Immature natural killer cell (primary cell): ENCODE measurements around the gene CELF3. TPM values are rescaled to one million over a fixed set of nuclear protein-coding genes. Genes with fewer than 3 reads are reported as not detected.

Experiments used
- DNase-seq, 3 donors: peaks; one replicate each; pipeline ENCODE4 v3.0.0; 2022; ENCODE audit warnings: mixed read lengths in 1 of 3
- H3K27ac Mint-ChIP-seq, 6 donors: one replicate each; pipeline ENCODE4 v1.8.0; 2020; ENCODE audit warnings: mixed read lengths in 6 of 6, mild to moderate bottlenecking in 5 of 6, inconsistent platforms in 4 of 6, moderate library complexity in 3 of 6
- H3K27me3 Mint-ChIP-seq, 3 donors: one replicate each; pipeline ENCODE4 v1.8.0; 2020 to 2021; ENCODE audit warnings: low read depth in 3 of 3, mild to moderate bottlenecking in 3 of 3, mixed read lengths in 3 of 3, moderate library complexity in 3 of 3, inconsistent platforms in 1 of 3
- H3K36me3 Mint-ChIP-seq, 3 donors: one replicate each; pipeline ENCODE4 v1.8.0; 2020; ENCODE audit warnings: mixed read lengths in 3 of 3, inconsistent platforms in 2 of 3, mild to moderate bottlenecking in 2 of 3
- H3K4me1 Mint-ChIP-seq, 2 donors: one replicate each; pipeline ENCODE4 v1.8.0; 2020; ENCODE audit warnings: inconsistent platforms in 2 of 2, mild to moderate bottlenecking in 2 of 2, mixed read lengths in 2 of 2, moderate library complexity in 1 of 2
- H3K4me3 Mint-ChIP-seq, 5 donors: one replicate each; pipeline ENCODE4 v1.8.0; 2020; ENCODE audit warnings: mild to moderate bottlenecking in 5 of 5, mixed read lengths in 5 of 5, inconsistent platforms in 3 of 5, moderate library complexity in 3 of 5
- H3K9me3 Mint-ChIP-seq, 6 donors: one replicate each; pipeline ENCODE4 v1.8.0; 2020; ENCODE audit warnings: mild to moderate bottlenecking in 6 of 6, mixed read lengths in 6 of 6, inconsistent platforms in 4 of 6, moderate library complexity in 3 of 6
- polyA plus RNA-seq, 3 donors: library from polyadenylated mRNA; unstranded; fragments of 300-500 nt; fragmentation: Illumina TruSeq; gene quantifications; one replicate each; pipeline ENCODE4 v1.2.3, GENCODE V29; 2021

The CELF3 gene
- polyA plus RNA-seq, 3 donors from 2014 or later: not detected

- H3K4me1 Mint-ChIP-seq: no peaks in the 10 kb centered on the region
- H3K27me3 Mint-ChIP-seq: peaks cover 3 to 12% (median 3%) of the 10 kb centered on the region in 3 donors
- no peaks in the 10 kb centered on the region for H3K9me3 Mint-ChIP-seq
- no peak for DNase-seq
- H3K4me3 Mint-ChIP-seq: no peak overlapping the region
- H3K27ac Mint-ChIP-seq: no peak overlapping the region
- no peaks in the 10 kb centered on the region for H3K36me3 Mint-ChIP-seq
These were observed 13.3 kb upstream of the CELF3 start for GRCh38 chr1:151729966-151730291.

- peaks cover 3 to 12% (median 3%) of the 10 kb centered on the region in 3 donors for H3K27me3 Mint-ChIP-seq
- H3K36me3 Mint-ChIP-seq: no peaks in the 10 kb centered on the region
- no peak for DNase-seq
- H3K9me3 Mint-ChIP-seq: no peaks in the 10 kb centered on the region
- H3K4me3 Mint-ChIP-seq: no peak overlapping the region
- H3K27ac Mint-ChIP-seq: no peak overlapping the region
- no peaks in the 10 kb centered on the region for H3K4me1 Mint-ChIP-seq
These were observed 12.8 kb upstream of the CELF3 start for GRCh38 chr1:151729157-151729965.

- H3K4me3 Mint-ChIP-seq: no peak overlapping the region
- H3K27ac Mint-ChIP-seq: no peak overlapping the region
- peaks cover 3 to 12% (median 3%) of the 10 kb centered on the region in 3 donors for H3K27me3 Mint-ChIP-seq
- DNase-seq: no peak
- H3K36me3 Mint-ChIP-seq: no peaks in the 10 kb centered on the region
- no peaks in the 10 kb centered on the region for H3K9me3 Mint-ChIP-seq
- no peaks in the 10 kb centered on the region for H3K4me1 Mint-ChIP-seq
These were observed 11.8 kb upstream of the CELF3 start for GRCh38 chr1:151728151-151729054.

DNA sequence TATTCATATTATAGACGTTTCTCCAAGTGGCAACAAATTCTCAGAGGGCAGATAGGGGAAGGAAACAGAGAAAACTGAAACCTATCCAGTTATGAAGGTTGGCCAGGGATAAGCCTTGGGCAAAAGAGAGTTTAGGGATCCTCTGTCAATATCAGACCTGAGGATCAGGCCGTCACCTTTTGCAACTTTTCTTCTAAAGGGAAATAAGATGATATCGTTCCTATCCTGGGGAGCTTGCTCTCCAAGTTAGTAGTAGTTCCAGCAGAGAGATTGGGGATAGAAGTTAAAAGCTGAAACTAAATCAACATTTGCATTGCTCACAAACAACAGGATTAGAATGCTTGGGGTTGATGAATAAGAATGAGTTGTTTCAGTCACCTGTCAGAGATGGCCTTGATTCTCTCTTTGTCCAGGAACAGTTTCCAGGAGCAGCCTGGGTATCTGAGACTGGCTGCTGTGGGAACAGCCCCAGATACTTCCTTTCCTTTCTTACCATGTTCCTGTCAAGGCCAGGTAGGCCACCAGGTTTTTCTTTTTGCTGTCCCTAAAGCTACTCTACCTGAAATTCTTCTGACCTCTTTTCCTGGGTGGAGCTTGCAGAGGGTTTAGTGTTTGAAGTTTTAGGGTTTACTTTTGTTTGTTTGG is 7.2 kb upstream of the CELF3 start:
- no peaks in the 10 kb centered on the region for H3K9me3 Mint-ChIP-seq
- H3K36me3 Mint-ChIP-seq: no peaks in the 10 kb centered on the region
- no peak overlapping the region for H3K4me3 Mint-ChIP-seq
- peaks cover 5 to 18% (median 7%) of the 10 kb centered on the region in 3 donors for H3K27me3 Mint-ChIP-seq
- no peak for DNase-seq
- no peak overlapping the region for H3K27ac Mint-ChIP-seq
- H3K4me1 Mint-ChIP-seq: peaks cover 20 to 32% of the 10 kb centered on the region in 2 donors

GRCh38 chr1:151721788-151722510 is 5.3 kb upstream of the CELF3 start:
- Mint-ChIP-seq H3K4me1 (peaks cover 24 to 42% of the 10 kb centered on the region in 2 donors), H3K27me3 (peaks cover 12 to 29% (median 15%) of the 10 kb centered on the region in 3 donors), H3K27ac (peak overlapping the region in 1 of 6 donors; percentile 48), H3K36me3 (no peaks in the 10 kb centered on the region), H3K4me3 (peak overlapping the region; percentile 61 to 80 (median 78)), H3K9me3 (peaks cover 0 to 2% (median 0%) of the 10 kb centered on the region in 6 donors)
- no peak for DNase-seq

GRCh38 chr1:151720974-151721787 is 4.6 kb upstream of the CELF3 start, which contains the start of gene RIIAD1:
RIIAD1 (plus strand) TSS chr1:151721522; CDS start chr1:151721537, 15 bp downstream.
- H3K9me3 Mint-ChIP-seq: peaks cover 0 to 2% (median 0%) of the 10 kb centered on the region in 6 donors
- H3K27me3 Mint-ChIP-seq: peaks cover 14 to 29% (median 15%) of the 10 kb centered on the region in 3 donors
- H3K27ac Mint-ChIP-seq: peak within 1 kb of the TSS; percentile 23 to 87 (median 74)
- H3K36me3 Mint-ChIP-seq: no peaks in the 10 kb centered on the region
- H3K4me3 Mint-ChIP-seq: peak within 1 kb of the TSS; percentile 73 to 88 (median 84)
- H3K4me1 Mint-ChIP-seq: peaks cover 27 to 45% of the 10 kb centered on the region in 2 donors
- DNase-seq: peak; percentile 24 to 43 (median 40)

- H3K4me1 Mint-ChIP-seq: peaks cover 28 to 45% of the 10 kb centered on the region in 2 donors
- peak overlapping the region; percentile 73 to 88 (median 84) for H3K4me3 Mint-ChIP-seq
- peaks cover 15 to 24% (median 16%) of the 10 kb centered on the region in 3 donors for H3K27me3 Mint-ChIP-seq
- H3K36me3 Mint-ChIP-seq: no peaks in the 10 kb centered on the region
- peak overlapping the region; percentile 23 to 87 (median 74) for H3K27ac Mint-ChIP-seq
- peak in 2 of 3 donors; percentile 10 to 14 for DNase-seq
- H3K9me3 Mint-ChIP-seq: peaks cover 0 to 2% (median 0%) of the 10 kb centered on the region in 6 donors
These were observed 4.0 kb upstream of the CELF3 start for GRCh38 chr1:151720554-151720953.

- Mint-ChIP-seq H3K27me3 (peaks cover 14 to 22% (median 20%) of the 10 kb centered on the region in 3 donors), H3K27ac (peak overlapping the region in 3 of 6 donors; percentile 38 to 87 (median 64)), H3K36me3 (no peaks in the 10 kb centered on the region), H3K4me1 (peaks cover 31 to 45% of the 10 kb centered on the region in 2 donors), H3K4me3 (peak overlapping the region; percentile 70 to 88 (median 84)), H3K9me3 (peaks cover 0 to 2% (median 0%) of the 10 kb centered on the region in 6 donors)
- no peak for DNase-seq
These were observed 3.5 kb upstream of the CELF3 start for GRCh38 chr1:151720125-151720524.

DNA sequence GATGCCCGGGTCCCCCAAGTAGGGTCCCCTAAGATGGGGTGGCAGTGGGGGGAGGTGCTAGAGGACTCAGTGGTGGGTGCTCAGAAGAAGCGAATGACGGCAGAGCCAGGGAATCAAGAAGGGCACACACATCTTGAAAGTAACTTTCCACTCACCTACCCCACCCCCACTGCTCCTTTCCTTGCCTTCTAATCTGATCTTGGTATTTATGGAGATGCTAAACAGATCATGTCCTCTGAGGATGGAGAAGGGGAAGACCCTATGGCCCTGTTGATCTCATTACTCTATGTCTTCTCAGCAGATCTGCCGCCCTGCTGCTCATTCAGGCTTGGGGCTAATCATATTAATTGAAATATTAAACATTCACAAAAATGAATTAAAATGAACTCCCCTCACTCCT is 2.1 kb upstream of the CELF3 start:
- peaks cover 31 to 45% of the 10 kb centered on the region in 2 donors for H3K4me1 Mint-ChIP-seq
- no peaks in the 10 kb centered on the region for H3K36me3 Mint-ChIP-seq
- peaks cover 16 to 27% (median 20%) of the 10 kb centered on the region in 3 donors for H3K27me3 Mint-ChIP-seq
- peaks cover 0 to 2% (median 0%) of the 10 kb centered on the region in 6 donors for H3K9me3 Mint-ChIP-seq
- H3K27ac Mint-ChIP-seq: no peak overlapping the region
- no peak overlapping the region for H3K4me3 Mint-ChIP-seq
- no peak for DNase-seq

DNA sequence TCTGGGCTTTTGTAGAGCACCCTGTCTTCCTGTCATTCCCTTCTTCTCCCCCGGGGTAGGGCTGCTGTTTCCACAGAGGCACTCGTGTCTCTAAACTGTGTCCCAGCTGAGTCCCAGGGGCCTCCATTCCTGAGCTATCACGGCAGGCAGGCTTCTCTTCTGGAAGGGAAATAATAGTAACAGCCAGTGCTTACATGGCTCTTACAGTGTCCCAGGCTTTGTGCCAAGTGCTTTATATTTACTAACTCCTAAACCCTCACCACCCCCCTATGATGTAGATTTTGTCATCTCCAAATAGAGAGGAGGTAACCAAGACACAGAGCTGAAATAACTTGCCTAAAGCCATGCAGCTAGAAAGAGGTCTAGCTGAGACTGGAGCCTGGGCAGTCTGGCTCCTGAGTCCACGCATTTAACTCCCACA is 1.4 kb upstream of the CELF3 start:
- DNase-seq: no peak
- H3K27me3 Mint-ChIP-seq: peaks cover 16 to 27% (median 20%) of the 10 kb centered on the region in 3 donors

DNA sequence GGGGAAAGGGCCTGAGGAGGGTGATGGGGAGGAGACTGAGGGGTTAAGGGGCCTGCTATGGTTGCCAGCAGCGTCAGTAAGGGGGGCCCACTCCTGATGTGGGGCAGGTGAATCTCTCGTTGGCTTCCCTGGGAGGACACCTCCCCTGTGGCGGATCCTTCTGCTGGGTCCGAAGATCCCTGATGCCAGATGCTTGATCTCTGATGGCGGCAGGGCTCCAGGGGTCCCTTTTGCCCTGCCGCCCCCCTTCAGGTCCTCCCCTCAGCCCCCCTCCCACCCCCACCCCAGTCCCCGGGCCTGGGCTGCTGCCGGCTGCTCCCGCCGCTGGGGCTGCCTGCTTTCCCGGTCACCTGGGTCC is 219 bp downstream of the CELF3 start:
- Mint-ChIP-seq H3K27ac (no peak overlapping the region), H3K27me3 (peaks cover 16 to 27% (median 22%) of the 10 kb centered on the region in 3 donors), H3K9me3 (peaks cover 0 to 2% (median 0%) of the 10 kb centered on the region in 6 donors), H3K4me3 (no peak overlapping the region), H3K36me3 (no peaks in the 10 kb centered on the region), H3K4me1 (peaks cover 24 to 34% of the 10 kb centered on the region in 2 donors)
- DNase-seq: no peak

More for the DNA sequence above, 1.4 kb upstream of the CELF3 start:
- no peak overlapping the region for H3K27ac Mint-ChIP-seq
- peaks cover 31 to 45% of the 10 kb centered on the region in 2 donors for H3K4me1 Mint-ChIP-seq
- peaks cover 0 to 2% (median 0%) of the 10 kb centered on the region in 6 donors for H3K9me3 Mint-ChIP-seq
- H3K4me3 Mint-ChIP-seq: no peak overlapping the region
- H3K36me3 Mint-ChIP-seq: no peaks in the 10 kb centered on the region

GRCh38 chr1:151715726-151716404 is 738 bp downstream of the CELF3 start:
- Mint-ChIP-seq H3K36me3 (no peaks in the 10 kb centered on the region), H3K9me3 (peaks cover 0 to 2% (median 0%) of the 10 kb centered on the region in 6 donors), H3K27ac (no peak overlapping the region), H3K27me3 (peaks cover 16 to 27% (median 22%) of the 10 kb centered on the region in 3 donors), H3K4me1 (peaks cover 20 to 29% of the 10 kb centered on the region in 2 donors), H3K4me3 (no peak overlapping the region)
- DNase-seq: no peak
